Kidney glomerular epithelial cell (primary cell): Measurements from ENCODE around the gene PCCA.
"Not testable (repeated sequence)": the region's sequence is repeated elsewhere in the genome, so short reads cannot be mapped to it uniquely, and the experiment has no call there.

Source experiments
- DNase-seq: peaks from one replicate; lab custom pipeline; 2025; lab: John Stamatoyannopoulos, UW

The PCCA gene

DNA sequence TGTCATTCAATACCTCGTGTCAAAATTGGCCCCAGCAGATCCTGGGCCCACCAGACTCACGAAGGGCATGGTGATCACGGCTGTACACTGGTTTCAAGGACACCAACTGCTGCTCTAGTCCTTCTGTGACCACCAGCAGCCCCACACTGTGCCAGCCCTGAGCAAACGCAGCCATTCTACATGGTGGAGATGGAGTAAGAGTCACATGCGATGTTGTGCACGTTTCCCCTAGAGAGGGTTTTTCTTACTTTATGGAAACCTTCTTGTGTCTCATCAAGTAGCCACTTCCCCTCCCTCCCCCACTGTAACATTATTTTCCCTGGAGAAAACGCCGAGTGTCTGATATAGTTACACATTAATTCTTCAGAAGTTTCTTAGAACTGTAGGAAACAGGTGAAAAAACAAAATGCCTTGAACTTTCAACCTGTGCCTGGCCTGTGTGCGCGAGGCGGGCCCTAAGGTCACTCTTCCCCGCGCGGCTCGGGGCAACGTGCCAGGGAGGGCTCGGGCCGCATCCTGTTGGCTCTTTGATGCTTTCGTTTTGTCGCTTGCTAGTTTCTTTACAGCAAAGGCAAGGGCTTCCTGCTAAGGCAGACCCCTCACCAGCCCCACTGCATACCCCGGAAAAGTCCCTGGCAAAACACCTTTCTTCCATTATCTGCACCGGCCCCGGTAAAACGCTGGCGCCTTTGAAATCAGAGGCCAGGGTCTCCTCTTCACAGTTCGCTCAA, 455.1 kb downstream of the PCCA start:
- no peak for DNase-seq

DNA sequence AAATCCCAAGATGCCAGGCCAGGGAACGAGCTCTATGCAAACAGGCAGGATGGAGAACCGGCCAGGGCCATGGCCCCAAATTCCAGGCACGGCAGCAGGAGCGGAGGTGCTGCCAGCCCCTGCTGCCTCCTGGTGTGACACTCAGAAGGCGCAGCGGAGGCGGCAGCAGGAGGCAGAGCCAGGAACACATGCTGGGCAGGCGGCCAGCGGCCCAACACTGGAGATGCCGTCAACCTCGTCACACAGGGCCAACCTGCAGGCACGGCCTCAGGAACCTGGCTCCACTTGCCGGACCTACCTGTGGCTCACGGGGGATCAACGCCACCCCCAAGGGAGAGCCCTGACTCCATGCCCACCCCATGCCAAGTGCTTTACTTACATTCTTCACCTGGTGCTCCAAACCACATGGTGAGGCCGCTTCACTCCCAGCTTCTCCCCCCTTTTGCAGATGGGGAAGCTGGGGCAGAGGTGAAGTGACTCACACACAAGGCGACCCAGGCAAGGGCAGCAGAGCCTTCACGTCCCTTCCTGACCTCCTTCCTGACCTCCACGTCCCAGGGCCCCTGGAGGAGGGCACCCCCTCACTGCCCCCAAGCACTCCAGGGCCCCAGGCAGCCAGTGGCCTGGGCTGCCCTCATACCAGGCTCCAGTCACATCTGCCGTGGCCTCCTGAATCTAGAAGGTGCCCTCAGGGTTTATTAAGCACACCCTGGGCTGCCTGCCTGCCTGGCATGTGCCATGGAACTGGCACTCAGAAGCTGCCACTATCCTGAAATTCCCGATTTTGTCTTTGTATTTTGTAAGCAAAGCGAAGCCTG, 456.2 kb downstream of the PCCA start:
- DNase-seq = no peak

DNA sequence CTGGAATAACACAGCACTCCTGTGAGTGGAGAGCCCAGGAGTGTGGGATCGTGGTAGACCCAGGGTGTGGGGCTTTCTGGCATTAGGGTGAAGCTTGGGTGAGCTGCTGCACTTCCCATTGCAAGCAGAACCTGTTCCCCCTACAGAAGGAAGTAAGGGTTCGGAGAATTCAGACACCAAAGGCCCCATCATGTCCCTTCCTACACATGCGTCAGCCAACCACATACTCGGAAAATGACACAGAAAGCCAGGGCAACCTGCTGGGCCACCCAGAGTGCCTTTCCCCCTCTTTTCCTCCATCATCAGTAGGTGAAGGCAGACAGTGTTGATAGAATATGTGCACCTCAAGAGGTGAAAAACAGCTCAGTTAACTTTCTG, 456.8 kb downstream of the PCCA start:
- no peak for DNase-seq

- DNase-seq = no peak
Observed at GRCh38 chr13:100546713-100547405, 458.0 kb downstream of the PCCA start.

DNA sequence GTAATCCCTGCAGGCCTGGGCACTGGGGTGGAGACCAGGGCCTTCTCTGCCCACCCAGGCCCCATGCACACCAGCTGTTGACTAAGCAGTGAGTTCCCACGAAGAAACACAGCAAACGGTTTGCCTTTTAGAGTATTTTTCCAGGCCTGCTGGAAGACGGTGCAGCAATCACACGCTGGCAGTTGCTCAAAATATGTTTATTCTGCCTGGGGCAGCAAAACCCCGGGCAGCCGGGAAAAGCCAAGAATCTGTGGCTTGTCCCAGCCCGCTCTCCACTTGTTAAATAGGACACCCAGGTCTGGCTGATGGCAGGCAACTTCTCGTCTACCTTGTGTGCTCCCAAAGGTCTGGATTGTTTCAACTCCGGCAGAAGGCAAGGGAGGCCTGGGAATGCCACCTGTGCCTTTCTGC, 458.9 kb downstream of the PCCA start:
- no peak for DNase-seq

GRCh38 chr13:100549316-100549715, 460.4 kb downstream of the PCCA start:
- DNase-seq = no peak

GRCh38 chr13:100552755-100553154, 463.9 kb downstream of the PCCA start:
- no peak for DNase-seq

DNA sequence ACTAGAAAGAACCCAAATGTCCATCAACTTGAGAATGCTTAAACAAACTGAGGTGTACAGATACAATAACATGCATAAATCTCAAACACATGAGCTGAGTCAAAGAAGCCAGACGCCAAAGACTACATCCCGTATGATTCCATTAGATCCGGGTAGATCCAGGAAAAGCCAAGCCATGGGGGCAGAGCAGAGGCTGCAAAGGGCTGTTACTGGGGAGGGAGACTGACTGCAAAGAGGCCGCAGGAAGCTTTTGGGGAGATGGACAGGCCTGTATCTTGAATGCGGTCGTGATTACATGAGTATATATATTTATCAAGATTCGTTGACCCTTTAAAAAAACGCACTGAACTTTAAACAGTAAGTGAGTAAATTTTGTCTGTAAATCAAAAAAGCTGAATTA, 471.0 kb downstream of the PCCA start:
- no peak for DNase-seq

DNA sequence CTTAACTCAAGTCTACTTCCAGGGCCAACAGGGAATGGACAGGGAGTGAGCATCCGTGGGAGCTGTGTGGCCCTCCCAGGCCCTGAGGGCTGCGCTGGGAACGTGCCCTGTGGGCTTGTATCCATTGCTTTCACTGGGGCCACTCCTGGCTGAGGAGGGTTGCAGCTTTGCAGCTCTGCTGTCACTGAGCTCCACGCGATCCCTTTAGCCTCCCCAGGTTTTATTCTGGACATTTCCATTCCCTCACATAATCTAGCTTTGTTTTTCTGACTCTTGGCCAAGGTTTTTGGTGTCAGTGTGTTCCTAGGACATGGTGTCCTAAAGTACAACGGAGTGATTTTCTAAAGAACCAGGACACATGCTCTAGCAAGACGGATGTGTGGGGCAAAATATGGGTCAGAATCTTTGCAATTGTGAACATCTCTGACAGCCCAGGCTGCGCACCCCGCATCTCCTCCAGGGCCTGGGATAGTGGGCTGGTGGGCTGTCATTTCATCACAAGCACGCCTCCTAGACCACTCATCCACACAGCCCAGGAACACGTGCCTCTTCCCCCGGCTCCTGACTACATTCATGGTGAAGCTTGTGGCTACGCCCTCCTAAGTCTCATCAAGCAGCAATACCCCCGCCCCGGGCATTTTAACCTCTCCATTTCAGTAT, 471.7 kb downstream of the PCCA start:
- no peak for DNase-seq

- DNase-seq = no peak
Observed at GRCh38 chr13:100561158-100561499, 472.2 kb downstream of the PCCA start.

DNA sequence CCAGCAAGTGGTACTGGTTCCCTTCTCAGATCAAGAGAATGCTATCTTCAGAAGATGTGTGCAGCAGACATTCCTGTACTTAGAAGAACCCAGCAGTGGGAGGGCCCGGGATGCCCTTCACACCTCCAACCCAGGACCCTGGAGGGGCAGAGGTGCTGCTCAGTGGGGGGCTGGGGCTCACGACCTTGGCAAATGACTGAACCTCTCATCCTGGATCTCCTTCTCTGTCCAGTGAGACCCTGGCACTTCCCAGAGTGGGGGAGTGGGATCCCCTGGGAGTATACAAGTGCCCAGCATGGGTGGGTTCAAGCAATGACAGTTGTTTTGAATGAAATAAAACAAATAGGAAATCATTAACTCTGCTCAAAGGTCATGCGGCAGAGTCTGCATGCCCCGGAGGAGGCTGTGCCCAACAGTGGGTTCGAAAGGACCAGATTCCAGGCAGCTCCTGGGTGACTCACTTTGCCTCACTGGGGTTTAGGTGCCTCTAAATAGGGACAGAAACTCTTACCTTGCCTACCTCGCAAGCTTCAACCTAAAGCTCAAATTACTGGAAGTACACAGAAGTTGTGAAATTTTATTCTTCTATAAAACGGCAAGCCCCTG, 472.8 kb downstream of the PCCA start:
- DNase-seq = no peak

GRCh38 chr13:100563779-100564178, 474.9 kb downstream of the PCCA start:
- no peak for DNase-seq

- no peak for DNase-seq
Observed at GRCh38 chr13:100564444-100565223, 475.7 kb downstream of the PCCA start.

DNA sequence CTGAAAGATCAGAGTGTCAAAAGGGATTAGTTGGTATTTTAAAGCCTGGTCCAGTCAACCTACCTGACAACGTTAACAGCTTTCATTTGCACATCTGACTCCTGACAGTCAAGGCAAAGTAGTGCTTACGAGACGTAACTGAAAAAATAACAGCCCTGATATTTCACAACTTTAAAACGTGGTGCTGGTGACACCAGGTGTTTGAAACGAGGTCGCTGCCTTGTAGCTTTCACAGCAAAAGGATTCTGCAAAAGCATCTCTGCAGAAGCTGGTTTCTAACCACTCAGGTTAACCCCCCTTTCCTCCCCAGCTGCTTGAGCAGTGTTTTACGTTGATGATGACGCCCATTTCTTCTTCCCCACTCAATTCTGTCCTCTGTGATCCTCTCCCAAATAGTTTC, 476.4 kb downstream of the PCCA start:
- DNase-seq = no peak

DNA sequence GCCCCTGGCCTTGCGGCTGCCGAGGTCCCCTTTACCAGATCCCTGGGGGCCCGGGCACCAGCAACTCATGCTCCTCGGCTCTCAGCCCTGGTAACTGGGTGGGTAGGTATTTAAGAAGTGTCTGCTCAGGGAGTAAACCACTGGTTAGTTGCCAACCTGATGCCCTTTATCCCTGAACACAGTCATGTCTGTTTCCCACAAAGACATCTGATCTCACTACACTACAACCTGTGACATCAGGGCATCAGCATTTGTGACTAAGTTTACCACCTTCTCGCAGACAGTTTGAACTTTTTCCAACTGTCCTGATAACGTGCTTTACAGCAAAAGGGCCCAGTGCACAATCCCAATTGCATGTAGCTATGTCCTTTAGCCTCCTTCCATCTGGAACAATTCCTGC, 477.6 kb downstream of the PCCA start:
- no peak for DNase-seq

- DNase-seq = peak; percentile 51
Observed at GRCh38 chr13:100573121-100573520, 484.2 kb downstream of the PCCA start.

DNA sequence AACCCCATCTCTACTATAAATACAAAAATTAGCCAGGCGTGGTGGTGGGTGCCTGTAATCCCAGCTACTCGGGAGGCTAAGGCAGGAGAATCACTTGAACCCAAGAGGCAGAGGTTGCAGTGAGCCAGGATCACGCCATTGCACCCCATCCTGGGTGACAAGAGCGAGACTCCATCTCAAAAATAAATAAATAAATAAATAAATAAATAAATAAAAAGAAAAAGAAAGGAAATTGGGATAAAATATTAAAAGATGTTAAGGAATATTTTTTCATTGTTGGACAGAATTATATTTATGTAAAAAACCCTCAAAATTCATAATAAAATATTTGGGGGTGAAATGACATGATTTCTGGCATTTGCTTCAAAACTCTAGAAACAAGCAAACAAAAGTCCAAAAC, 488.3 kb downstream of the PCCA start:
- not testable (repeated sequence) for DNase-seq
